Measurements from ENCODE around the gene ATXN1.

ATXN1 gene

DNA sequence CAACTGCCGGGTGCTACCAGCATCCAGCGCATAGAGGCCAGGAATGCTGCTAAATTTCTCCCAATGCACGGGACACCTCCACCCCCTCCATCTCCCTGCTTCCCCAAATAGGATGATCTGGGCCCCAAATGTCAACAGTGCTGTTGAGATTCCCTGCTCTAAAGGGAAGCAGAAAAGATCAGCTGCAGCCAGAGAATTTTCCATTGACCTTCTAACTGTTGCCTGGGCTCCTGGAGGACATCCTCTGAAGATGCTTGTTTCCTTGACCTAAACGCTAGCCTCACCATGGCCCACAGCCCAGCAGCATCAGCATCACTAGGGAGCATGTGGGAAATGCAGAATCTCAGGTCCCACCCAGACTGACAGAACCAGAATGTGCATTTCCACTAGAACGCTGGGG lies 361.6 kb downstream of the ATXN1 start:
- TF ChIP-seq, protein P1, sequence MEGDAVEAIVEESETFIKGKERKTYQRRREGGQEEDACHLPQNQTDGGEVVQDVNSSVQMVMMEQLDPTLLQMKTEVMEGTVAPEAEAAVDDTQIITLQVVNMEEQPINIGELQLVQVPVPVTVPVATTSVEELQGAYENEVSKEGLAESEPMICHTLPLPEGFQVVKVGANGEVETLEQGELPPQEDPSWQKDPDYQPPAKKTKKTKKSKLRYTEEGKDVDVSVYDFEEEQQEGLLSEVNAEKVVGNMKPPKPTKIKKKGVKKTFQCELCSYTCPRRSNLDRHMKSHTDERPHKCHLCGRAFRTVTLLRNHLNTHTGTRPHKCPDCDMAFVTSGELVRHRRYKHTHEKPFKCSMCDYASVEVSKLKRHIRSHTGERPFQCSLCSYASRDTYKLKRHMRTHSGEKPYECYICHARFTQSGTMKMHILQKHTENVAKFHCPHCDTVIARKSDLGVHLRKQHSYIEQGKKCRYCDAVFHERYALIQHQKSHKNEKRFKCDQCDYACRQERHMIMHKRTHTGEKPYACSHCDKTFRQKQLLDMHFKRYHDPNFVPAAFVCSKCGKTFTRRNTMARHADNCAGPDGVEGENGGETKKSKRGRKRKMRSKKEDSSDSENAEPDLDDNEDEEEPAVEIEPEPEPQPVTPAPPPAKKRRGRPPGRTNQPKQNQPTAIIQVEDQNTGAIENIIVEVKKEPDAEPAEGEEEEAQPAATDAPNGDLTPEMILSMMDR (IDR thresholded peaks at IDR 0.05; ENCODE audit: control insufficient read depth, insufficient read depth, low read depth, low read length, missing control alignments): no peak
- H3K4me3 ChIP-seq (ENCODE audit: control insufficient read depth, low read depth, low read length): no peak overlapping the region
- DNase-seq (ENCODE audit: low read depth): no peak

DNA sequence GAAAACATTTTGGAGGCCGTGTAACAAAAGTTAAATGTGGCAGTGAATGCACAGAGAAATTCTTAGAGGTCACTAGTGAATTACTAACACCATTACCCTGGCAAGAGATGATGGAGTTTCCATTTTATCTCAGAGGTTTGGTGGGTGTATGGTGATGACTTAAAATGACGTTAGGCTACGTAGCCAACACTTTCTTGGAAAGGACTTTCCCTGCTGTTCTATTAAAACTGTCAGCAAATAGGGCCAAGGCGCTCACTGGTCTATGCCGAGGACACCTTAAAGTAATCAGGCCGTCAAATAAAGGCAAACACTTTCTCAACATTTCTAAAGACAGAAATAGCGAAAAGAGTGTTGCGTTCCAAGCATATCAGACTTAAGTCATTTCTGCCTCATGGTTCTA lies 362.1 kb downstream of the ATXN1 start:
- DNase-seq (ENCODE audit: low read depth): no peak
- TF ChIP-seq, protein P1 (IDR thresholded peaks at IDR 0.05; ENCODE audit: control insufficient read depth, insufficient read depth, low read depth, low read length, missing control alignments): no peak
- no peak overlapping the region for H3K4me3 ChIP-seq (ENCODE audit: control insufficient read depth, low read depth, low read length)

DNA sequence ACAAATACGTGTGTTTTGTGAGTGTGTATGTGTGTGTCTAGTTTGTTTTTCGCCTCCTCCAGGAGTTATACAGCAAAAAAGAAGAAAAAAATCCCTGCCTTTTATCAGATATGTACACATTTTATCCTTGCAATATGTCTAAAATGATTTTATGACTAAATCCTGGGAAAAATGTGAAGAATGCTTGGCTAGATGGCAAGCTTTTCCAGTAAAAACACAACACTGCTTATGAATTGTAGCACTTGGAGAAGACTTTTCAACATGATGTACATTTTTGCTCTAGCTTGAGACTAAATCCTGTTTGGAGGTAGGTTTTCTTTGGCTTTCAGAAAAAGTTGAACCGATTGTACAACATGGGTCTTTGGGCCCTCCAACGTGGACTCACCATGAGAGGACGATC lies 362.7 kb downstream of the ATXN1 start:
- peak; percentile 52 for DNase-seq (ENCODE audit: low read depth)
- TF ChIP-seq, protein P1 (IDR thresholded peaks at IDR 0.05; ENCODE audit: control insufficient read depth, insufficient read depth, low read depth, low read length, missing control alignments): no peak
- H3K4me3 ChIP-seq (ENCODE audit: control insufficient read depth, low read depth, low read length): no peak overlapping the region

DNA sequence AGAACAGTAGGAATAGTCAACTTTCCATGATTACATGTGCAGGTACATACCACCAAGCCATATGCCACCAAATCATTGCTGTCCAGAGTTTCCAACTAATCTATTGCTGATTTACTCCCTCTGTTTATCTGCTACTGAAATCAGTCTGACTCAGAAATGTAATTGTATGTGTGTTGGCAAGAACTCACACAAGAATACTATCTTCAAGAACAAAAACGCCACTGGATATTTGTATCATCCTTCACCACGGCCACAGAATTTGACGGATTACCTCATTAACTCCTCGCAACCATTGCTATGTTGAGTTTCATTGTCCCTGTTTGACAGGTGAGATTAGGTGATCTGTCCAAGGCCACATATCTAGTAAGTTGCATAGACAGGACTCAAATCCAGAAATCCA lies 363.6 kb downstream of the ATXN1 start:
- no peak for DNase-seq (ENCODE audit: low read depth)
- TF ChIP-seq, protein P1 (IDR thresholded peaks at IDR 0.05; ENCODE audit: control insufficient read depth, insufficient read depth, low read depth, low read length, missing control alignments): no peak
- H3K4me3 ChIP-seq (ENCODE audit: control insufficient read depth, low read depth, low read length): no peak overlapping the region

DNA sequence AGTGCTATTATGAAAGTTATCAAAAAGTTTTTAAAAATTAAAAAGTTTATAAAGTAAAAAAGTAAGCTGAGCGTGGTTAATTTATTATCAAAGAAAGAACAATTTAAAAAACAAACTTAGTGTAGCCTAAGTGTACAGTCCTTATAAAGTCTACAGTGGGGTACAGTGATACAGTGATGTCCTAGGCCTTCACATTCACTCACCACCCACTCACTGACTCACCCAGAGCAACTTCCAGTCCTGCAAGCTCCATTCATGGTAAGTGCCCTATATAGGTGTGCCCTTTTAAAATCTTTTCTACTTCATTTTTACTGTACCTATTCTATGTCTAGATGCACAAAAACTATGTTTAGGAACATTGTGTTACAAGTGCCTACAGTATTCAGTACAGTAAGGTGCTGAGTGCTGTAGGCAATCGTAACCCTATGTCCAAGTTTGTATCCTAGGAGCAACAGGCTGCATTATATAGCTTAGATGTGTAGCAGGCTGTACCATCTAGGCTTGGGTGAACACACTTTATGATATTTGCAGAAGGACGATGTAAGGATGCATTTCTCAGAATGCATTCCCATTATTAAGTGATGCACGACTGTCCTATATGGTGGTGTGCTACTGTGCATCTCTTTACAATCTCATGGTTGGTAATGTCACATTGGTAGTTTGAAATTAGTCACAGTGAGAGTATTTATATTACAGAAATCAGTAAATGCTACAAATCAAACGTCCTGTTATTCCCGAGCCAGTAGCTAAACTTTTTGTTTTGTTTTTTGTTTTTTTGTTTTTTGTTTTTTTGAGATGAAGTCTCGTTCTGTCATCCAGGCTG lies 364.6 kb downstream of the ATXN1 start:
- no peak overlapping the region for H3K4me3 ChIP-seq (ENCODE audit: control insufficient read depth, low read depth, low read length)
- TF ChIP-seq, protein P1 (IDR thresholded peaks at IDR 0.05; ENCODE audit: control insufficient read depth, insufficient read depth, low read depth, low read length, missing control alignments): no peak
- DNase-seq (ENCODE audit: low read depth): no peak

DNA sequence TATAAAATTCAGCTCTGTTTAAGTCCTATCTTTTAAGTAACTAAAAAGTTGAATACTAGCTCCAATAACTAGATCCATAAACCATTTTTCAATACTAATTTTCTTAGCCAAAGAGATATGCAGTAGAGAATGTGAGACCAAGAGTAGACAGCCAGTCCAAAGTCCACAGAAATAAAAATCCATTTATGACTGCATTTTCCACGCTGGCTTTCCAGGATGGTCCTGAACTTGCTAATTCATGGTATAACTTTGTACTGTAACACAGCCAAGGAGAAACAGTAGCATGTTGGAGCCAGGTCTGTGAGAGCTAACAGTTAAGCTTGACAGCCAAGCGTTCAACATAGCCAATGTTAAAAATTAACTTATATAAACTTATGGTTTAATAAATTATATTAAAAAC lies 366.6 kb downstream of the ATXN1 start:
- no peak overlapping the region for H3K4me3 ChIP-seq (ENCODE audit: control insufficient read depth, low read depth, low read length)
- no peak for DNase-seq (ENCODE audit: low read depth)
- TF ChIP-seq, protein P1 (IDR thresholded peaks at IDR 0.05; ENCODE audit: control insufficient read depth, insufficient read depth, low read depth, low read length, missing control alignments): no peak

Data from AG09309 (cell line).